T-helper 1 cell (primary cell): ENCODE results near the gene VTI1A.
"Not testable (repeated sequence)": the region's sequence is repeated elsewhere in the genome, so short reads cannot be mapped to it uniquely, and the experiment has no call there.

Experiments
- DNase-seq, 5 donors: peaks; one replicate each; pipeline ENCODE4 v3.0.0-alpha.2; 2012 to 2020

The VTI1A gene

DNA sequence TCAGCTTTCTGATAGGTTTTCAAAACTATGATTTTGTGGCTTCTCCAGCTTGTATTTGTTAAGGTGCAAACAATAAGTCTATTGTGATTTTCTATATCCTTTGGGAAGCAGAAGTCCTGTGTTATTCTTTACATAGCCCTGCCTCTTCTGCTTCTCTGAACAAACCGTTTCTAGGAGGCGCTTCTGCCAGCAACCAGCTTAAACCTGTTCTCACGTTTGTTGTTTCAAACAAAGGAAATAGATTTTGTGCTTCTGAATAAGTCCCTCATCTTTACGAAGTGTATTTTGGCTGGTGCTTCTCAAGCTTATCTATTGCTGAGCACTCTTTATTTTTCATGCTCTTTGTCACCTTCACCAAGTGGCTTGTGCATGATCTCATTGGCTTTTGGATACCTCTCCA lies 61.0 kb downstream of the VTI1A start:
- DNase-seq = no peak

- no peak for DNase-seq
These were observed 62.7 kb downstream of the VTI1A start for GRCh38 chr10:112509558-112510291.

GRCh38 chr10:112510384-112510783 lies 63.4 kb downstream of the VTI1A start:
- DNase-seq = peak in 1 of 5 donors; percentile 34

DNA sequence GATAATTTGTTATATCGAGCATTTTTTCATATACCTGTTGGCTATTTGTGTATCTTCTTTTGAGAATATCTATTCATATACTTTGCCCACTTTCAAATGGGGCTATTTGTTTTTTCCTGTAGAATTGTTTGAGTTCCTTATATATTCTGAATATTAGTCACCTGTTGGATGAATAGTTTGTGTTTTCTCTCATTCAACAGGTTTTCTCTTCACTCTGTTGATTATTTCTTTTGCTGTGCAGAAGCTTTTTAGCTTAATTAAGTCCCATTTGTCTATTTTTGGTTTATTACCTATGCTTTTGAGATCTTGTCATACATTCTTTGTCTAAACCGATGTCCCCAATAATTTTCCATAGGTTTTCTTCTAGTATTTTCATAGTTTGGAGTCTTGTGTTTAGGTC lies 65.3 kb downstream of the VTI1A start:
- no peak for DNase-seq

DNA sequence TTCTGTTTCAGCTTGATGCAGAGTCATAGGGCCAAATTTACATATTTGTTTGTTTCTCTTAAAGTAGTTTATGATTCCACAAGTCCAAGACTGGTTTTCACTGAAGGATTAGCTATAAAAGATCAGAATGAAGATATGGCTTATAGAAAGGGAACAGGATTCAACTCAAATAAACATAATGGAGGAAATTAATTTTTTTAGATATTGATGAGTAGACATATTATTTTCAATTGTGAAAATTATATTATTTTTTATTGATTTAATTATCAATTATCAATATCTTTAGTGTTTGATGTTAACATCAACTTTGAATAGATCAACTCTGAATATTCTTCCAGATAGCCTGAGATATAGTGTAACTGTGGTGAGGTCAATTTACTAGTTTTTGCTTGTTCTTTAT lies 68.1 kb downstream of the VTI1A start:
- no peak for DNase-seq

DNA sequence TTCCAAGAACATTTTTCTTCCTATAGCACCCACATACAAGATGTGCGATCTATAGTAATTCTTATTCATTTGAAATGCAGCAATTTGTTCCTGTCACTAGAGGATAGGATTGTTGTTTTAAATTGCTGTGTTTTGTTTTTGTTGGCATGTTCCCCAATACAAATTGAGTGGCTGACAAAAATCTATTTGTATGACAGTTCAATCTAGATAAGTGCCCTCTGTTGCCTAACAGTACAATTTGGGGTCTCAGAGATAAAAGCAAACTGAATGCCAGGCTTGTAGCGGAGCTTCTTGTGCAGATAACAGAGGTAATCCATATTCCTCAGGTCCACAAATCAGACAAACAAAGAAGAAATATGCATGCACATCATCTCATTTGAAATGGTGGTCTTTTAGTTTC lies 68.8 kb downstream of the VTI1A start:
- DNase-seq = no peak

GRCh38 chr10:112517451-112517862 lies 70.4 kb downstream of the VTI1A start:
- no peak for DNase-seq

- peak in 1 of 5 donors; percentile 58 for DNase-seq
These were observed 72.2 kb downstream of the VTI1A start for GRCh38 chr10:112519133-112519761.

GRCh38 chr10:112520914-112521313 lies 73.9 kb downstream of the VTI1A start:
- no peak for DNase-seq

- DNase-seq = no peak
These were observed 77.6 kb downstream of the VTI1A start for GRCh38 chr10:112524641-112525040.

DNA sequence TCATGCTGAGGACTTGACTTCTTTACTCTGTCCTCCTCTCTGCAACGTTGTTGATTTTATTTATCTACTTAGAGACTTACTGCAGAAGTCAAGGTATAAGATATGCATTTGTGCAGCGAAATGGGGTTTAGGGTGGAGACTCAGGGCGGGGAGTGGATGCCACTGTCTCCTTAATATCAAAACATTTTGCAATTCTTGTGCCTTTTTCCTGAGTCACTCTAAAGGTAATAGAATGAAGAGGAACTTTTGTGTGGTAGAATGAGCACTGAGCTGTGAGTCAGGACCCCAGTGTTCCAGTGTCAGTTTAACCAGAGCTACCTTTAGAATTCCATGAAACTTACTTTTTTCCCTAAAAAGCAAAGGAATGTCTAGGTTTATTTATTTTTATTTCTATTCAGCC lies 78.2 kb downstream of the VTI1A start:
- no peak for DNase-seq

GRCh38 chr10:112526139-112526538 lies 79.1 kb downstream of the VTI1A start:
- peak in 1 of 5 donors; percentile 60 for DNase-seq

DNA sequence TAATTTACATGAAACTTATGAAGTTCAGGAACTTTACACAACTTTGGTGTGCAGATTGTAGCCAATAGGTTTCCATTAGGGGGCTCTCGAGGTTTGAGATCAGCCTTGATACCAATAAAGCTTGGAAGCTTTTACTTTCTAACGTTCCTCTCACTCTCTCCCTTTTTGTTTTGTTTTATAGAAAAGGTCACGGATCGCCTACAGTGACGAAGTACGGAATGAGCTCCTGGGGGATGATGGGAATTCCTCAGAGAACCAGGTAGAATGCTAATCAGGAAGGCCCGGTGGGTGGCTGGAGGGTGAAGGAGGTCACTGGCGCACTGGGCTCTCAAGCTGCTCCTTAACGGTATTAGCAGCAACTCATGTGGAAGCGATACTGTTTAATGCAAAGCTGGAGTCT lies 79.9 kb downstream of the VTI1A start:
- DNase-seq = no peak

DNA sequence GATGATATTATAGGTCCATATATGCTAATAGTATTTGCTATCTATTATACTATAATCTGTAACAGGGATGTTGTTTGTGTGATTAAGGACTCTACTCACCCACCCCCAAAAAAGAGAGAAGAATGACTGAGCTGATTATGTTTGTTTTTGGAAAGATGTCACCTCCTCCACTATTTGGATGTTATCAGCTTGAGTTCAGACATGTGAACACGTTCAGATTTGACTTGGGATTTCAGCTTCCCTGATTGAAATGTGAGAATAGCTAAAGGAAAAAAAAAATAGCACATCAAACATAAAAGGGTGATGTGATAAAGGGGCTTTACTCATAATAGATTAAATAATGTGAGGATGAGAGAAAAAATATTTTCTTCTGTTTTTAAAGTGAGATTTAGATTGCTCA lies 81.2 kb downstream of the VTI1A start:
- DNase-seq = no peak

GRCh38 chr10:112531421-112531820 lies 84.4 kb downstream of the VTI1A start:
- DNase-seq = no peak

DNA sequence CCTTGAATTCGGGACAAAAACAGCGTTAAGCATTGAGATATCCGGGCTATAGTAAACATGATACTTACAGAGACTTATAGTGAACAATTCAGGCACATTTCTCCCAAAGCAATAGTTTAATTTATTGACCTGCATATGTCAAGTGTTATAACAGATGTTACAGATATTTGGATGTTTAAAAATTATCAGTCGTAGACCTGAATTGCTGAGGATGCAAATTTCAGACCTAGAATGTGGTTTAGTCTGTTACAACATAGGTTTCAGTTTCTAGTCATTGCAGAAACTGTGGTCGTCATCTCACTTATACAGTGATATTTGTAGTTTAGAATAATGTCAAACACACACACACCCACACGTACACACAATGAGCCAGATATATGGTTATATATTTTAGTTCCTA lies 85.2 kb downstream of the VTI1A start:
- peak in 1 of 5 donors; percentile 84 for DNase-seq

DNA sequence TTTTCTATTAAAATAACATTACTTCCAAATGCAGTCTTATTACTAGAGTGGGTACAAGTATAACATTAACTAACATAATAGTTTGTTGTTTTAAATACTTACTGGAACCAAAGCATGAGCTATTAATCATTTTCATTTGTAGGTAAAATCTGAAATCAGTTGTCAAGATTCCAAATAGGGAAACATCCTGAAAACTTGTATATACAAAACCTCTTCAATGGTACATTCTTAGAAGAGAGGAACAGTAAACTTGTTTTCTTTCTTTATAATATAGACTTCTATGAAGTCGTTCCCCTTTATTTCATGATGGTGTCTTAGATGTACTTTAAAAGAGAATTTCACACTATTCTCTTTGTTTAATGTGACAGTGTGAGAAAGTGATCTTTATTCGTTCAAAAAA lies 85.9 kb downstream of the VTI1A start:
- no peak for DNase-seq

DNA sequence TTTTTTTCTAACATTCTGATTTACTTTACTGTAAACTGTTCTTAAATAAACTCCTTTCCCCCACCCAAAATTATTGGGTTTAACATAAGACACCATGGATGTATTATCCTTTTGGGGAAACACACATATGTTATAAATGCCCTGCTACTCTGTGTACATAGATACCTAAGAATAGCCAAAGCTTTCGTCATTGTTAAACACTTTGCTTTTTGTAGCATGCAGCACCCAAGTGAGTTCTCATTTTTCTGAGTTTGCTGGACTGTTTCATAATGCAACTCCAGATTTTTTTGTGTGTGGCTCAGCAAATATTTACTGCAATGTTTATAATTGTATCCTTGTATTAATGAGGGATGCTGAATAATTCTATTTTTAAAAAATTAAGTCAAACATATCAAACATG lies 86.9 kb downstream of the VTI1A start:
- DNase-seq = no peak

GRCh38 chr10:112535531-112535951 lies 88.5 kb downstream of the VTI1A start:
- DNase-seq = peak in 1 of 5 donors; percentile 17

DNA sequence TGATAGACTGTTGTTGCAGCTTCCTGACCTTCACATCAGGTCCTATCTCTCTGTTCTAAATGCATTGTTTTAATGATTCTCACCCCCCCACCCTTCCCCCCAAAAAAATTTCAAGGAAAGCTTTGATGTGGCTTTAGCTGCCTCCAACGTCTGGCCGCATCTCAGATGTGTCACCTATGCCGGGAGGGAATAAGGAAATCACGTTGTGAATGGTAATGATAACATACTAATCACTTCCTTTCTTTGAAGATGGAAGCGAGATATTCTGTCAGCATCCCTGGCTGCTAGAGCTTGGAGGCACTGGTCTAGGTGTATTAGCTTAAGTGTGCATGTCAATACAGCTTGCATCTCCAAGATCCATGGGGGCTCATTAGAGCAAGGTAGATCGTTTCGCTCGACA lies 89.6 kb downstream of the VTI1A start:
- DNase-seq = no peak

DNA sequence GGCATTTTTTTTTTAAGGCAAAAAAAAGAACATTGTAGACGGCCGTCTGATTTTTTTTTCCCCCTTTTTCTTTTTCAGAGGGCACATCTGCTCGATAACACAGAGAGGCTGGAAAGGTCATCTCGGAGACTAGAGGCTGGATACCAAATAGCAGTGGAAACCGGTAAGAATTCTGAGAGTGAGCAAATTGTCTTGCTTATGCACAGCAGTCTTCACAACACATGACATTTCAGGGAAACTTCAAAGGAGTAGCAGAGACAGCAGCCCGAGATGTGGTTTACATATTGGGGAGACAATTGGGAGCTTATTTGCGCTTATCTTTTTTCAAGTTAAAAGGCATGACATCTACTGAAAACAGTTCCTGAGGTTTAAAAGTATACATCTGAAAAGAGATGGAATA lies 91.2 kb downstream of the VTI1A start:
- no peak for DNase-seq

- DNase-seq = no peak
These were observed 92.3 kb downstream of the VTI1A start for GRCh38 chr10:112539340-112539739.

DNA sequence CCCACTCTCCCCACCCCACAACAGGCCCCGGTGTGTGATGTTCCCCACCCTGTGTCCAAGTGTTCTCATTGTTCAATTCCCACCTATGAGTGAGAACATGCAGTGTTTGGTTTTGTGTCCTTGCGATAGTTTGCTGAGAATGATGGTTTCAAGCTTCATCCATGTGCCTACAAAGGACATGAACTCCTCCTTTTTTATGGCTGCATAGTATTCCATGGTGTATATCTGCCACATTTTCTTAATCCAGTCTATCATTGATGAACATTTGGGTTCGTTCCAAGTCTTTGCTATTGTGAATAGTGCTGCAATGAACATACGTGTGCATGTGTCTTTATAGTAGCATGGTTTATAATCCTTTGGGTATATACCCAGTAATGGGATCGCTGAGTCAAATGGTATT lies 95.8 kb downstream of the VTI1A start:
- DNase-seq = not testable (repeated sequence)

- no peak for DNase-seq
These were observed 99.5 kb downstream of the VTI1A start for GRCh38 chr10:112546474-112546873.
